GM18498 (cell line): ENCODE measurements around the gene PRKX.
"Not testable (repeated sequence)": the region's sequence is repeated elsewhere in the genome, so short reads cannot be mapped to it uniquely, and the experiment has no call there.

Experiments used
- ATAC-seq: cut with Tn5 transposase; IDR thresholded peaks from one replicate; pipeline ENCODE4 v1.9.1; 2021; ENCODE audit warnings: mild to moderate bottlenecking, moderate library complexity; ENCODE audit not compliant: unreplicated experiment

The PRKX gene

DNA sequence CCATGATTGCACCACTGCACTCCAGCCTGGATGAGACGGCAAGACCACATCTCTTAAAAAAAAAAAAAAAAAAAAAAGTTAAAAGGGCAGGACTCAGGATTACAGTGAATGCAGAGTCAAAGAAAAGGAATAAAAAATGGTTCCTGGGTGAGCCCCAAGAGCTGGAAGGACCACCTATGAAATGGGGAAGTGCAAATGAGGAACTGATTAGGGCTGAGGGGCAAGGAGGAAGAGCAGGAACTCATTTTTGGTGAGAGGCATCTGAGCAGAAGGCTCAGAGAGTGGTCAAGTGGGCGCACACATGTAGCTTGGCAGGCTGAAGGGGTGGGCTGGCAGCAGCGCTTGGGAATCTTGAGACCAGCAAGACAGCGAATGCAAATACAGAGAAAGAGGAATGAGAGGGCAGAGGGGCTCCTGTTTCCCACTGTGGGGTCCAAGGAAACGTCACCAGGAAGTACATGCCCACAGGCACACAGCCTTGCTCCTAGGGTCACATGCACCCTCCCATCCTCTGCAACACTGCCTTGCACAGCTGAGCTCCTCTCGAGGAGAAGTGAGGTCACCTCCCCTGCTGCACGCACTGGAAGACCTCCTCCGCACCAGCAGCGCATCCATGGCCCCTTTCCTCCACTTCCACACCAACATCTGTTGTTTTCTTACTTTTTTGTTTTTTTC is 49.7 kb downstream of the PRKX start:
- not testable (repeated sequence) for ATAC-seq

- ATAC-seq = no peak
Measured at GRCh38 chrX:3659761-3660160, 53.7 kb downstream of the PRKX start.

DNA sequence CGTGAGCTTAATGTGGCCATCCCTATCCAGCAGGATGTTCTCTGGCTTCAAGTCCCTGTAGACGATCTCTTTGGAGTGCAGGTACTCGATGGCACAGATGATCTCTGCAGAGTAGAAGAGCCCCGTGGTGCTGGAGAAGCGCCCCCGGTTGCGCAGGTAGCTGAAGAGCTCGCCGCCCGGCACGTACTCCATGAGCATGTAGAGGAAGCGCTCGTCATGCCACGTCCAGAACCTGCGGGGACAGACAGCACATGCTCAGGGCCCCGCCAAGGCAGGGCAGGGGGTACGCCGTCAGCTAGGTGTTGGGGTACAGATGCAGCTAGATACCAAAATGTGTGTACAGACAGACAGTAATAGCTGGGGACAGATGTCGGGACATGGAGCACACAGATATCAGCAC is 58.3 kb downstream of the PRKX start:
- no peak for ATAC-seq

DNA sequence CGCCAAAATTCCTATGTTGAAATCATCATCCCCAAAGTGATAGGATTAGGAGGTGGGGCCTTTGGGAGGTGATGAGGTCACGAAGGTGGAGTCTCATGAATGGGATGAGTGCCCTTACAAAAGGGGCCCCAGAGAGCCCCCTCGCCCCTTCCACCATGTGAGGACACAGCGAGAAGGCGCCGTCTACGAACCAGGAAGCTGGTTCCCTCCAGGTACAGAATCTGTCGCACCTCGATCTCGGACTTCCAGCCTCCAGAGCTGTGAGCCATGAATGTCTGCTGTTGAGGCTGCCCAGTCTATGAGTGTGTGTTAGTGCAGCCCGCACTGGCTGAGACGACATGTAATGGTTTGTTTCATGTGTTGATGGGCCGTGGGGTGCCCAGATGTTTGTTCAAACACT is 60.3 kb downstream of the PRKX start:
- ATAC-seq = no peak

DNA sequence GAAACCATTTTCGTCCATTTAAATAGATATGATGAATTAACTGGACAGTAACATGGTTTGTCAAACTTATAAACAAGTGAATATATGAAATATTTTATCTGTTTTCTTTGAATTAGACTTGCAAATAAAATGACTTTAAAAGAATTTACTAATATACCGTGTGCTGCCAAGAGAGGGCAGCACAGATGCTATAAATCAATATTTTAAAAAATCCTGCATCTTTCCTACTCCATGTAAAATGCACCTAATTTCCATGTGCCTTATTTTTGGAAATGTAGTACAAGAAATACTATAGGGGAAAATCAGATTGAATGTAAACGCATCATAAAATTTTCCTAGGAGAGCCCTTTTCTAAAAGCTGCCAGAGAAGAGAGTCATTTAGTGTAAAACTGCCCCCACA is 62.2 kb downstream of the PRKX start:
- ATAC-seq = no peak

- no peak for ATAC-seq
Measured at GRCh38 chrX:3648084-3648483, 65.4 kb downstream of the PRKX start.

DNA sequence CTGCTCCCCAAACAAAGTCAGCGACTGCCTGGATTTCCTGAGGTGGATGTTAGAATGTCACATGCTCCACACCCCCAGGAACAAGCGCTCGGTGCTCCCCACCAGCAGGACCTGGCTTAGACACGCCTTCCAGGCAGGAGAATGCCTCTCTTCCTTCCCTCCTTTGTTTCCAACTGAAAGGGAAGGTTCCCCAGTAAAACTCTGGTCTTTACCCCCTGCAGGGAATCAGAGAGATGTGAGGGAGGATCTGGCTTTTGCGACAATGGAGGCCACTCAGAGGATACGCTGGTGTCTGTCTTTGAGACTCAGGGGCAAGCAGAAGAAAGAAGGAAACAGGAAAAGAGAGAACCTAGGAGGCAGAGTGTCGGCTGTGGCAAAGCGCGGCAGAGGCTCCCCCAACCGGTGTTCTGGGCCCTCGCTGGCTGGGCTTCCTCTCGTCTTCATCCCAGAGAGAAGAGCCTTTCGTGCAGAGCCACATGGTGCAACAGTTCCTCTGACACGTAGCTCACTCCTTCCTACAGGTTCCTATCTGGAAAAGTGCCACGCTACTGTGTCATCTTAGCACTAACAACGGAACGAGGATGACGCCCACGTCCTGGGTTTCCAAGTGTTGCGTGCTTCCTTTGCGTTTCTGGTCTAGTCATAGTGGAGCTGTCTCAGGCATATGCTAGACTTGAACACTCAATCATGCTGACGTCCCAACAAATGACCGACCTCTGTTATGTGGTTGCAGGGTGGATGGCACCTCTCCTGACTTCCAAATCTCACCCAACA is 73.4 kb downstream of the PRKX start:
- not testable (repeated sequence) for ATAC-seq

DNA sequence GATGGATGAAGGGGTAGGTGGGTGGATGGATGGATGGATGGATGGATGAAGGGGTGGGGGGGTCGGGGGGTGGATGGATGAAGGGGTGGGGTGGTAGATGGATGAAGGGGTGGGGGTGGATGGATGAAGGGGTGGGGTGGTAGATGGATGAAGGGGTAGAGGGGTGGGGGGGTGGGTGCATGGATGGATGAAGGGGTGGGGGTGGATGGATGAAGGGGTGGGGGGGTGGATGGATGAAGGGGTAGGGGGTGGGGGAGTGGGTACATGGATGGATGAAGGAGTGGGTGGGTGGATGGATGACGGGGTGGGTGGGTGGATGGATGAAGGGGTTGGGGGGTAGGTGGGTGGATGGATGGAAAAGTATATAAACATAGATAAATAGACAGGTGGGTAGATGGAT is 74.2 kb downstream of the PRKX start:
- no peak for ATAC-seq

DNA sequence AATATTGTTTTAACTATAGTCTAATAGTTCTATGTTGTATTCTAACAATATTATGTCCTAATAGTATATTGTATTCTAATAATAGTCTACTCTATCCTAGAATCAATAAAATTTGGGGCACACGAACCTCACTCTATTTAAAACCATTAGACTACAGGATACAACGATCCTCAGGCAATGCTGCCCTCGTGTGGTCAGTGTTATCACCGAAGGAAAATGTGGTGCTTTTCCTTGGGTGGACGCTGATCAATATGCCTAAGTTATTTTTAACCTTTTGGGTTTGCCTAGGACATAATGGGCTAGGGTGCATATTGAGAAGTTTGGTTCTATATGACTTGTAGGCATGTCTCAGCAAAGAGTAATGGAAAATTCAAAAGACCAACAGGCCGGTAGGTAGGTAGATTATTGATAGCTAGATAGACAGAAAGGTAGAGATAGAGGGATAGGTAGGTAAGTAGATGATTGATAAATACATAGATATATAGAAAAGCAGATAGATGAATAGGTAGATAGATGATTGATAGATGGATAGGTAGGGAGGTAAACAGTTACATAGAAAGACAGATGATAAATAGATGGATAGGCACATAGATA is 75.1 kb downstream of the PRKX start:
- peak; percentile 54 for ATAC-seq

DNA sequence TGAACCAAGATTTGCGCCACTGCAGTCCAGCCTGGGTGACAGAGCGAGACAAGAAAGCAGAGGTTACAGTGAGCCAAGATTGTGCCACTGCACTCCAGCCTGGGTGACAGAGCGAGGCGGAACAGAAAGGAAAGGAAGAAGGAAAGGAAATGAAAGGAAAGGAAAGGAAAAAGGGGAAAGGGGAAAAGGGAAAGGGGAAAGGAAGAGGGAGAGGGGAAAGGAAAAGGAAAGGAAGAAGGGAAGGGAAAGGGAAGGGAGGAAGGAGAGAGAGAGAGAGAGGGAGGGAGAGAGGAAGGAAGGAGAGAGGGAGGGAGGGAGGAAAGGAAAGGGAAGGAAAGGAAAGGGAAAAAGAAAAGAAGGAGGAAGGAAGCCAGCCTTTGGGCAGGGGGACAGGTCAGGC is 76.6 kb downstream of the PRKX start:
- ATAC-seq = no peak

GRCh38 chrX:3631196-3631595 is 82.3 kb downstream of the PRKX start:
- ATAC-seq = no peak

- ATAC-seq = no peak
Measured at GRCh38 chrX:3627594-3627993, 85.9 kb downstream of the PRKX start.

GRCh38 chrX:3621414-3621813 is 92.0 kb downstream of the PRKX start:
- no peak for ATAC-seq

- not testable (repeated sequence) for ATAC-seq
Measured at GRCh38 chrX:3611744-3612143, 101.7 kb downstream of the PRKX start.

GRCh38 chrX:3609810-3610209 is 103.6 kb downstream of the PRKX start:
- no peak for ATAC-seq

DNA sequence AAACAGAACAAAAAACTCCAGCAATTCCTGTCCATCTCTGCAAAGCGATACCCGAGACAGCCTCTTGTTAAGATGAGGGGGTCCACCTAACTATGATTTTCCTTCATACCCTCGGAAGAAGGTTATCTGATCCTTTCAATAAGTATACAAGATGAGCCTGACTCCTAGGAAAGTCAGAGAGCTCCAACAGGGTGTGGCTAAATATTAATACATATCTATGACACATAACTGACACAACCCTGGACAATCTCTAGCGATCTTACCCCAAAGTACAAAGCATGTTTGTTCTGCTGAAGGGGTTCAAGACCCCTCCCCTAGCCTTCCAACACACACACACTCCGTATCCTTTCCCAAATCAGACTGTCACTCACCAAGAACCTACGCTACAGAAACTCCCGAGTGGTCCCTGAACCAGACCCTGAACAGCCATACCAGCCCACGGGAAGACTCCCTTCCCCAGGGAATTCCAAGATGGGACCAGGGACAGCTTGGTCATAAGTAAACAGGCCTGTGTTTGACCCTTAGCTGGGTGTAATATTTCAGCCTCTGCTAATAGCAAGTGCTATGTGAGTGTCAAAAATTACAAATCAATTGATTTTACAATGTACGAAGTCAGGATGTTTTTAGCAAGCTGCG is 110.3 kb downstream of the PRKX start:
- no peak for ATAC-seq

GRCh38 chrX:3599802-3600430 is 113.5 kb downstream of the PRKX start:
- ATAC-seq = no peak

DNA sequence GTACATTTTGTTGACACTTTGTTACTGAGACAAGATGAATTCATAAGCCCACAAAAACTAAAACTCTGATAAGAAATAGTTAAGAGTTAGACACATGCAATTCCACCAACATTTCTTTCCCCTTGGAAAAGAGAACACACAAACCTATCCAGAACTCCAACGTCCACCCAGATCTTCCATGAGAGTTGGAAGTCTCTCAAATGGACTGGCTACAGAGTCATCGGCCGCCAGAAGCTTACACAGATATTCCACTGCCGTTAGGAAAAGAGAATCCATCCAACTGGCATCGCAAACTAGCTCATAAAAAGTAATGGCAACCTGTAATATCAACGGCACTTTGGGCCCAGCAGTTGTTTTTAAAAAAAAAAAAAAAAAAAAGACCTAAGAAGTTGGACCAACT is 114.7 kb downstream of the PRKX start:
- no peak for ATAC-seq

- no peak for ATAC-seq
Measured at GRCh38 chrX:3598046-3598605, 115.3 kb downstream of the PRKX start.

- ATAC-seq = no peak
Measured at GRCh38 chrX:3592184-3592583, 121.3 kb downstream of the PRKX start.

GRCh38 chrX:3589474-3589873 is 124.0 kb downstream of the PRKX start:
- ATAC-seq = no peak
